GM21390 (cell line): ENCODE data around the gene SPINK4.
A peak's percentile ranks its signal among the peaks of the same experiment; 100 is the strongest.

ENCODE experiments used
- ATAC-seq: cut with Tn5 transposase; IDR thresholded peaks from one replicate; pipeline ENCODE4 v1.9.1; 2021; ENCODE audit not compliant: unreplicated experiment

Gene SPINK4

GRCh38 chr9:33290247-33291030 is 50.5 kb downstream of the SPINK4 start, which contains the start of gene NFX1:
NFX1 (plus strand) TSS chr9:33290516; CDS start chr9:33290573, 57 bp downstream.
- peak; percentile 88 for ATAC-seq

GRCh38 chr9:33291031-33291397 is 51.0 kb downstream of the SPINK4 start:
- ATAC-seq: no peak

- no peak for ATAC-seq
Observed at GRCh38 chr9:33291901-33292300, 51.9 kb downstream of the SPINK4 start.

GRCh38 chr9:33293782-33294181 is 53.8 kb downstream of the SPINK4 start:
- ATAC-seq: no peak

GRCh38 chr9:33294670-33295432 is 54.9 kb downstream of the SPINK4 start:
- no peak for ATAC-seq

- peak; percentile 47 for ATAC-seq
Observed at GRCh38 chr9:33295571-33295970, 55.6 kb downstream of the SPINK4 start.

GRCh38 chr9:33297432-33297831 is 57.5 kb downstream of the SPINK4 start:
- ATAC-seq: peak; percentile 90
